Gastrocnemius medialis (tissue), 4 donors: Measurements from ENCODE around the gene DIP2C.

Experiments used
- POLR2A ChIP-seq, 2 donors: fragments of 450-650 bp; IDR thresholded peaks; one replicate each; pipeline ENCODE4 v1.6.1; 2017; ENCODE audit warnings: antibody characterized with exemption in 2 of 2, mild to moderate bottlenecking in 2 of 2, moderate library complexity in 2 of 2
- TF ChIP-seq, protein P1 (sequence below), 5 experiments: fragments of 450-650 bp in 3 of 5; fragments of 200-600 bp in 2 of 5; sonication (generic) in 2 of 5; IDR thresholded peaks in 4 of 5; conservative IDR thresholded peaks in 1 of 5; 1 replicate in 4 of 5; 2 replicates in 1 of 5; pipeline ENCODE4 v1.5.1; 2016 to 2019; ENCODE audit warnings: antibody characterized with exemption in 5 of 5, mild to moderate bottlenecking in 3 of 5, moderate library complexity in 3 of 5

GRCh38 chr10:478471-479245 lies 210.8 kb downstream of the DIP2C start:
- TF ChIP-seq, protein P1, sequence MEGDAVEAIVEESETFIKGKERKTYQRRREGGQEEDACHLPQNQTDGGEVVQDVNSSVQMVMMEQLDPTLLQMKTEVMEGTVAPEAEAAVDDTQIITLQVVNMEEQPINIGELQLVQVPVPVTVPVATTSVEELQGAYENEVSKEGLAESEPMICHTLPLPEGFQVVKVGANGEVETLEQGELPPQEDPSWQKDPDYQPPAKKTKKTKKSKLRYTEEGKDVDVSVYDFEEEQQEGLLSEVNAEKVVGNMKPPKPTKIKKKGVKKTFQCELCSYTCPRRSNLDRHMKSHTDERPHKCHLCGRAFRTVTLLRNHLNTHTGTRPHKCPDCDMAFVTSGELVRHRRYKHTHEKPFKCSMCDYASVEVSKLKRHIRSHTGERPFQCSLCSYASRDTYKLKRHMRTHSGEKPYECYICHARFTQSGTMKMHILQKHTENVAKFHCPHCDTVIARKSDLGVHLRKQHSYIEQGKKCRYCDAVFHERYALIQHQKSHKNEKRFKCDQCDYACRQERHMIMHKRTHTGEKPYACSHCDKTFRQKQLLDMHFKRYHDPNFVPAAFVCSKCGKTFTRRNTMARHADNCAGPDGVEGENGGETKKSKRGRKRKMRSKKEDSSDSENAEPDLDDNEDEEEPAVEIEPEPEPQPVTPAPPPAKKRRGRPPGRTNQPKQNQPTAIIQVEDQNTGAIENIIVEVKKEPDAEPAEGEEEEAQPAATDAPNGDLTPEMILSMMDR (IDR thresholded peaks at IDR 0.05 in 4 of 5, conservative IDR thresholded peaks at IDR 0.05 in 1 of 5): no peak
- no peak for TF ChIP-seq POLR2A (IDR thresholded peaks at IDR 0.05)
